A204.1 (cell line): Measurements from ENCODE around the gene BBIP1.
"Not testable (repeated sequence)": the region's sequence is repeated elsewhere in the genome, so short reads cannot be mapped to it uniquely, and the experiment has no call there.

Experiments
- FAIRE-seq: peaks from 2 replicates; lab custom pipeline; 2012; peaks lifted over from hg19 to GRCh38; lab: Jason Lieb, UNC

Gene BBIP1

DNA sequence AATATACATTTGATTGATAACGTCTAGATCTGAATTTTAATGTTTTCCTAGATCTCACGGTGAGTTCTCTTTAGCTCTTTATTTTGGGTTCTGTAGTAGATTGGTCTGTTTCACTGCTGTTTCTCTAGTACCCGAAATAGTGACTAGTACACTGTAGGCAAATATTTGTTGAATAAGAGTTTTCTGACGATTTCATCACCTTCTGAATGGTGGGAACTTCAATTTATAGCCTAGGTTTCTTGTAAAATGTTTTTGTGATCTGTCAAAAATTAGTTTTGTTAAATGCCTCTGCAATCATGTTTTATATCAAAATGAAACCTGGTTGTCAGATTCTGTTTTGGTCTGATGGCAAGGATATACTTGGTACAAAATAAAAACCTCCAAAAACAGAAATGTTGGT, 37.1 kb downstream of the BBIP1 start:
- FAIRE-seq, result no peak

DNA sequence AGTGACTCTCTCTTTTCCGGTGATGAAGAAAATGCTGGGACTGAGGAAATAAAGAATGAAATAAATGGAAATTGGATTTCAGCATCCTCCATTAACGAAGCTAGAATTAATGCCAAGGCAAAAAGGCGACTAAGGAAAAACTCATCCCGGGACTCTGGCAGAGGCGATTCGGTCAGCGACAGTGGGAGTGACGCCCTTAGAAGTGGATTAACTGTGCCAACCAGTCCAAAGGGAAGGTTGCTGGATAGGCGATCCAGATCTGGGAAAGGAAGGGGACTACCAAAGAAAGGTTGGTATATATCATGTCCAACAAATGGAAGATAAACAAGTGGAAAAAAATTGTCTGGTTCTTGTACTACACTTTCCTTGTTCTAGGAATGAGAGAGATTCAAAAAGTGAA, 37.7 kb downstream of the BBIP1 start:
- FAIRE-seq, result no peak

DNA sequence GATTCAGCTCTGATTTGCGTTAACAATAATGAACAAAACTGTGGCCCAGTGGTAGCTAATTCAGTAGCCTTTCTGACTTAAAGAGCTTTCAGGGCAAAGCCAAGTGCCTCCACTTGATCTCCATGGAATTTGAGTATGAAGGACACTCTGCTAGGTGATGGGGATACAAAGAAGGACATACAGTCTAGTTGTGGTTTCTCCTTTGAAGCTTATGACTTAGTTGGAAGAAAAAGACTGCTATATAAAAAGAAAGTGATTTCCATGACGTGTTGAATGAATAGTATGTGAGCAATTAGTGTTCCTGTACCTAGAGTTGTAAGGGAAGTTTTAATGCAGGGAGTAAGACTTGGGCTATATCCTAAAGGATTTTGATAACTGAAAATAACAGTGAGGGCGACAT, 39.0 kb downstream of the BBIP1 start:
- FAIRE-seq, result no peak

DNA sequence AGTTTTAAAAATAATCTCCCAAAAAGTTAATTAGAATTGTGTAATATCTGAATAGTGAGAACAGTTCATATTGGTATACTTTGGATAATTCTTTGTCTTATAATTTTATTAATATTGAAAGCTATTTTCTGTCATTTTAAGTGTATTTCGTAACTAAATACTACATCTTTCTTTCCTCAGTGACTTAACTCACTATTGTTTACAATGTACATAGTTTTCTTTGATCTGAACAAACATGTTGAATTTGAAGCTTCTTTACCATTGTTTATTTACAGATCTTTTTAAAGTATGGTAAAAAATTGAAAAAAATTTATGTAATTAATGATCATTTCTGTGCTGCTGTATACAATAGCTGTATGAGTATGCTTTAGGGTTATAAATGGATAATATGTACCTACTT, 42.2 kb downstream of the BBIP1 start:
- FAIRE-seq, result peak; percentile 74

DNA sequence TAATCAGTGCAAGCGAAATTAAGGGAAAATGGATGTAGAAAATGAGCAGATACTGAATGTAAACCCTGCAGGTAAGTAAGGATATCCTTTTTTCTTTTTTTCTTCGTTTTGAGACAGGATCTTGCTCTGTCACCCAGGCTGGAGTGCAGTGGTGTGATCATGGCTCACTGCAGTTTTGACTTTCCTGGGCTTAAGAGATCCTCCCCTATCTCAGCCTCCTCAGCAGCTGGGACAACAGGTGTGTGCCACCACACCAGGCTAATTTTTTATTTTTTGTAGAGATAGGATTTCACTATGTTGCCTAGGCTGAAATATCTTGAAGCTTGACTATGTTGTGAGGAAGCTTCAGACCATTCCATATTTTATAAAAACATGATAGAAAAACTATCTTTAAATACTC, 43.0 kb downstream of the BBIP1 start:
- FAIRE-seq, result no peak

DNA sequence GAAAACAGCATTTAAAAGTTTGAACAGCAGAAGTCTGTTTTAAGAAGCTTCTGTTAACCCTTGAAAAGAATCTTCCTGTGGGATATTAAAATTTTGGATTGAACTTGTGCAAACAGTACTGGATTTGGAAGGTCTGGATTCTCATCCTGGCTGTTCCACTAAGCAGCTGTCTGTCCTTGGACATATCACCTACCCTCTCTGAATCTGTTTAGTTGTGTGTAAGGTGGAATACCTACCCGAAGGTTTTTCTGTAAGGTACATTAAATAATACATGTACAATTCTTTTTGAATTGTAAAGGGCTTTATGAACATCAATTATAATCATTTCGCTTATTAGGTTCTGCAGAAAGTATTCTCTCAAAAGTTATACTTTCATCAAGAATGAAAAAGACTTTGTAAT, 45.0 kb downstream of the BBIP1 start:
- FAIRE-seq, result no peak

DNA sequence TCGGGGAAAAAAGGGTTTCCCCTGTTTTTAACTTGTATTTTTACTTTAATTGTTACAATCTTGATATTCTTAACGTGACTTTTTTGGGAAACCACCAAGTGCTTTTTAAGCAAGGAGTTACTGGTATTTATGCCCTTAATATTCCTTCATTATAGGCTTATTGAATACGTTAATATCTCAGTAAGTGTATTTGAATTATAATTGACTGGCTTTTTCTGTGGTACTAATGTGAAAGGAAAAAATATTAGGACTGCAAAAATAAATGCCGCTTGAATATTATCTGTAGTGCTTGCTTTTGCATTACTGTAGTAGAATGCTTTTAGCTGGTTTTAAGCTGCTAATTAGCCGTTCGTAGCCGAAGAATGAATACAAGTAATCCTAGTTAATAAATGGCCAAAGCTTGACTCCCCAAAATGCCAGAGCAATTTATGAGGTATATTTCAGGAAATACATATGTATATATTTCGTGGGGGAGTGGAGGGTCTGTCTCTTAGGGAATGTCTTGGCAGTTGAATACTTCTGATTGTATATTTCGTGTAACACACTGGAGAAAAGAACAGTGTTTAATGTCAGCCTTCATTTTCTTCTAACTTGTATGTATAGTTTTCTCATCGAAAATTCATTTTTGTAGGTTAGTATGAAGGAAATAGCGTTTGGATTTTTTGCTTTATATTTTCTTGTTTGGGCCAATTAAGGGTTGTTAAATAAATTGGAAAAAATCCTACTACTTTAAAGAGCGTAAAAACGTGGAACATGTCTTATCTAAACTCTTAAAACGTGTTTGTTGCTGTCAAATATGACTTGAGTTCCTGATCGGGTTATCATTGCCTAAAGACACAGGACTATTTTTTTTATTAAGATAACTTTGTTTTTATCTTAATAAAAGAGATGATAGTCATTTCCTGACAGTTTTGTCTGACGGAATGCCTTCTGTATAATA, 45.7 kb downstream of the BBIP1 start:
- FAIRE-seq, result peak; percentile 55

DNA sequence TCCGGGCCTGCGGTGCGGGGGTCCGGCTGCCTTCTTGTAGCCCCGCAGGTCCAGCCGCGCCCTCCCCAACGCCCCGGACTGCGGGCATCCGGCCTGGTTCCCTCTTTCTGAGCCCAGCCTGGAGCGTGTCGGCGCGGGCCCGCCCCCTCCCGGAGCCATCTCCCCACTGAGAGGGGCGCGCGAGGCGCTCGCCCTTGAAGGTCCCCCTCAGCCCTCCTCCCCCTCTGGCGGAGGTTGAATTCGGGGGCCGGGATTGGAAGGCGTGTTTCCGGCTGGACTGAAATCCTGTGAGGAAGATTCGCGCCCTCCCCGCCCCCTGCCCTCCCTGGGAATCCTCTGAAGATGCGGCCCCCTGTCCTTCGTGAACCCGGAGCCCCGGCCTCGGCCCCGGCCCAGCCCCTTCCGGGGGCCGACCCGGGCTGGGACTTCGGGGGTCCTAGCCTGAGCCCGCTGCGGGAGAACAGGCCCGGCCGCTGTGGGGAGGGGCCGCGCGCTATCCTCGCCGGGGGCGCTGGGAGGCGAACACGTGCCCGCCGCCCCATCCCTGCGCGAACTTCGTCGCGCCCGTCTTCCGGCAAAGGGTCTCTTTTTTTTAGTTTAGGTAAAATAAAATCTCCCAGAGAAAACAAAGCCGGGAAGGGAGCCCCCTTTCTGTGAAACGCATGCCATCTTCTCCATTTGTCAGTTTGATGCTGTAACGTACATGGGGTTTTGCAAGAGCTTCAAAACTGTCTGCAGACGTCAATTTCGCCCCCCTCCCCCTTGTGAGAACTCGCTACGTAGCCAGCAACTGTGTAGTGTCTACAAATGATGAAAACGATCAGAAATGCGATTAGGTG, 46.6 kb downstream of the BBIP1 start:
- FAIRE-seq, result no peak

DNA sequence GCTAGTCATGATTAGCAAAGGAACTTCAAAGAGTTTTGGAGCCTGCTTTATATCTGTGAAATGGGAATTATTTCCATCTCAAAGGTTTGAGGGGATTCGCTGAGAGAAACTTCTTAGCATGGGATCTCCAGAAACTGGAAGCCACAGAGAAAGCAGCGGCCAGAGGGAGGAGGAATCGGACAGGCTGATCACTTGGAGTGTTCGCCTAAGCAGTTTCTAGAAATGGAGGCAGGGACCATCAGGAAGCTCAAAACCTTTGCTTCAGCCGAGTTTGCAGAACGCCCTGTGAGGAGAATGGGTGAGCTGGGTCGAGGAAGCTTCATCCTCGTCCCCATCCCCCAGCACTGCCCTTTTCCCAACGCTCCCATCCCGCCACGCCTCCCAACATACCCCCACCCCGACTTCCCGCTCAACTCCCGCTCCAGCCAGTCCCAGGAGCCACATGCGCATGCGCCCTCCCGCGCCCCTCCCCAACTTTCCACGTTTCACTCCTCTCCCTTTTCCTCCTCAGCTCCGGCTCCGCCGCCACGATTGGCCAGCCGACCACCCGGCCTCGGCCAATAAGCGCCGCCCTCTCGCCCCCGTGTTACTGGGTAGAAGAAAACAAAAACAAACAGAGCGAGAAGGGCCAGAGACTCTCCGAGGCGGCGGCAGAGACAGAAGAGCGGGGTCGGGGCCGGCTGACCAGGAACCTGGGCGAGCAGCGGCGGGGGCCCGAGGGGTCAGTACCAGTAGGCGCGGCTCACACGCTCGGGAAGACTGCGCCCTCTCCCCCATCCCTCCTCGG, 47.5 kb downstream of the BBIP1 start, which contains the start of gene PDCD4:
Gene PDCD4, plus strand, starts transcription at position 631 of the 787 bp plus-strand sequence. CDS start 4,100 bp downstream, outside the sequence.
- FAIRE-seq, result peak; percentile 98

DNA sequence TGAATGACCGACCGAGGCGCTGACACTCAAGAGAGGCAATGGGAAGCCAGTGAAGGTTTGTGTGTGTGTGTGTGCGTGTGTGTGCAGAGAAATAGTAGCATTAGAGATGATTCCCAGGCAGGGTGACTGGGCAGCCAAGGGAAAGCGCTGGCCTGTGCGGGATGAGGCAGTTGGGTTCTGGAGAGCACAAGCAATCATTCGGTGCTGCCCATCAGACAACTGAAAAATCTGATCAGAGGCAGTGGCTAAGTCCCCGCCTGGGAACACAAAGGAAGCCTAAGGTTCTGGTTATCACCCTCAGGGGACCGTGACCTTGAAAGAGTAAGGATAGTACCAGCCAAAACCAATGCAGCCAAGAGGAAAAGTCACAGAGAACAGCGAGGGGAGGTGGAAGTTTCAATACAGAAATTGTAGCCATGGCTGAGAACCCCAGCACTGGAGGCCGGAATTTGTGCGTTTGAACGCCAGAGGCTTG, 48.1 kb downstream of the BBIP1 start:
- no peak for FAIRE-seq

DNA sequence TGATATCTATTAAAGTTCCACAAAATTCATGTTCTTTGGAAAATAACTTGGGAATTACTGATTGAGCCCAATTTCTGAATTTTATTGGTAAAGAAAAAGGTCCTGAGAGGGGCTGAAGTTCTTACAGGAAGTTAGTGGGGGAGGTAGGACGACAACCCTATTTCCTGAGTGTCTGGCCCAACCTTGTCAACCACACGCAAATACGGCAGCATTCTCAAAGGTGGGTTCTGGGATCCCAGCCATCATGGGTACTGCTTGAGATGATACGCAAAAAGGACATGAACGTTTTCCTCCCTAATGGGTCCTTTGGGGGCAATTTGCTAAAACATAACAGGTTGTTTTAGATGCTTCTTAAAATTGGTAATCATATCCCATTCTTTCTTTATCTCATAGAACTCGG, 50.0 kb downstream of the BBIP1 start:
- no peak for FAIRE-seq

DNA sequence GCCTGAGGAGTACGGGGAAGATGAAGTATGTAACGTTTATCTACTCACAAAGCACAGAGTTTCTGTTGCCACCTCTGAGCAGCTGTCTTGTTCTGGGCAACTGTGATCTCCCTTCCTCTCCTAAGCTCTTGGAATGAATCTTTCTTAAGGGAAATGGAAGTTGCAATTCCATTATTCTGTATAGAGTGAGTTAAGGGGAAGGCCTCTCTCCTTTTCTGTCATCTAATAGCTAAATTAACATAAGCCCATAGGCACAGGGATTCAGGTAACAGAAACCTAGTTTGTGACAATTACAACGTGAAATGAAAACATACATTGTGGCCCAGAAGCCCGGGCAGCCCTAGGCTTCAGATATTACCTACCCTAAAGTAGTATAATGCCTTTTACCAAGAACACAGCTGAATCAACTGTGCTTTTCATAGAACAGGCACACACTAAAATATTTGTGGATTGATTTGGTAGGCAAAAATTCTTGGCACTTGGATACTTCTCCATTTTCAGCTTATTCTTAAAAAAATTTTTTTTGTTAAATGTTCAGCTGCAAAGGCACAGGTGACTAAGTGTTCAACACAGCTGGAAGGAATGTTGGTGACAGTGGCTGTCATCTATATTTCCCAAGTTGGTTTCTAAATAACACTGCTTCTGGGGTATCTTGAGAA, 51.0 kb downstream of the BBIP1 start:
- FAIRE-seq, result no peak

DNA sequence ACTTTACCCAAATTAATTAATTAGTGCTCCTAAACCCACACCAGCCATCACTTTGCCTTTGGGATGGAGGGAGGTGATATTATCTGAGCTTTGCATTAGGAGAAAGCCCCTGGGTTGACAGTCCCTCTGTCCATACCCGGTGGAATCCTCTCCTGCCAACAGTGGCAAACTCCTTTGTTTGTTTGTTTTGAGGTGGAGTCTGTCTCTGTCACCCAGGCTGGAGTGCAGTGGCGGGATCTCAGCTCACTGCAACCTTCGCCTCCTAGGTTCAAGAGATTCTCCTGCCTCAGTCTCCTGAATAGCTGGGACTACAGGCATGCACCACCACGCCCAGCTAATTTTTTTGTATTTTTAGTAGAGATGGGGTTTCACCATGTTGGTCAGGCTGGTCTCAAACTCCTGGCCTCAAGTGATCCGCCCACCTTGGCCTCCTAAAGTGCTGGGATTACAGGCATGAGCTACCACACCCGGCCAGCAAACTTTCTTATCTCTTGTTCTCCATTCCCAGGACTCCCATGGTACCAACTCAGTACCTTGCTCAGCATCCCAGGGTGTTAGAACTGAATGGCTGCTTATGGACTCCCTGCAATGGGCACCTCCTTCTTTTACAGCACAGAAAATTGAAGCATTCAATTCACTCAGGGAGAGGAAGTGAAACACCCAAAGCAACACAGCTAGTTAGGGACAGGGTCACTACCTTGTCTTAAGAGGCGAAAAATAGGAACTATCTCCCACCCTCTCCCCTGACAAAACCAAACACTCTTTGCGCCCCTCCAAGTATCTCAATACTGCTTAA, 51.8 kb downstream of the BBIP1 start:
- not testable (repeated sequence) for FAIRE-seq

DNA sequence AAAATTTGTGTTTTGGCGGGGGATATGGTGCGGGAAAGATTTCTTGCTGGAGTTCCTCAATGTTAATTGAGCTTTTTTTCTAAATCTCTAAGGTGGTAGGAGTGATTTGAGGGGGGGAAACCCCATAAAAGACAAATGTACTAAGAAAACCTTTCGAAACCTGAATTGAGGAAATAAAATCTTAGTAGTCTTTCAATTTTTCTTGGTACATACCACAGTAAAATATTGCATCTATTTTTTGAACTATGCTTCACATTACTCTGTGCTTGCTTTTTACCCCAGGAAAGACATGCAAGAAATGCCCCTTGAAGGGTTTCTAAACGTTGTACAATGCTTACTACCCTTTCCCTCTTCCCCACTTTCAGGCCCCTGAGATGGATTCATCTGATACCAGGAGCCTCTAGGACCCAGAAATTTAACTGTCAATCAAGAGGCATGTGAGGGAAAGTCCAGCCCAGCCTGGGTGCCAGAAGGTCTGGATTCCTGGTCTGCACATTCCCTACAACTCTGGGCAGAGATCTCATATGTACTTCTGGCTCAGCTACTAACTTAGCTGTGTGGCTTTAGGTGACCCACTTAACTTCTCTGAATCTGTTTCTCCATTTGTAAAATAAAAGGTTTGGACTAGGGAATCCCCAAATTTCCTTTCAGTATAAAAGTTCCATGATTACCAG, 53.0 kb downstream of the BBIP1 start:
- no peak for FAIRE-seq

DNA sequence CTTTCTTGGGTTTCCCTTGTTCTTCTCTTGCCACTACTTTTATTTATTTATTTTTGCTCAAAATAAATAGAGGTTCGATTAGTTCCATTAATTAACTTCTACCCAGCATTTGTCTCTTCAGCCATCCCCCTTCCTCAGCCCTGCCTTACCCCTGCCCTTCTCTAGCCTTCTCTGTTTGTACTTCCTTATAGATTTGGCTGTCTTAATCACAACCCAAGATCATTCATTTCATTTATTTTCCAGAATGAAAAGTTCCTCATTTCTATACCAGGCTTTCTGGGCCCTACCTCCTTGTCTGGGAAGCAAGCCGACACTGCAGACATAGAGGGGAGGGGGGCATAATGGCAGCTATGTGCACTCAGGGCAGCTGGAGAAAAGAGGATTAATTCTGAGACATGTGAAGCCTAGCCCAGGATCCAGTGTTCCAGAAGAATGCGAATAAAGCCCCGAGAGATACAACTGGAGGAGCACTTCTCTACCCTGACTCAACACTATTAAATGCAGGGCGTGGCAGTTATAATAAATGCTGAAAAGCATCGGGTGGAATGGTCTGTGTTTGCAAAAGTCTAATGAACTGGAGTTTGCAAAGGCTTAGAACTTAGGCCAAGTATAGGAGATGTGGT, 53.7 kb downstream of the BBIP1 start:
- FAIRE-seq, result no peak

DNA sequence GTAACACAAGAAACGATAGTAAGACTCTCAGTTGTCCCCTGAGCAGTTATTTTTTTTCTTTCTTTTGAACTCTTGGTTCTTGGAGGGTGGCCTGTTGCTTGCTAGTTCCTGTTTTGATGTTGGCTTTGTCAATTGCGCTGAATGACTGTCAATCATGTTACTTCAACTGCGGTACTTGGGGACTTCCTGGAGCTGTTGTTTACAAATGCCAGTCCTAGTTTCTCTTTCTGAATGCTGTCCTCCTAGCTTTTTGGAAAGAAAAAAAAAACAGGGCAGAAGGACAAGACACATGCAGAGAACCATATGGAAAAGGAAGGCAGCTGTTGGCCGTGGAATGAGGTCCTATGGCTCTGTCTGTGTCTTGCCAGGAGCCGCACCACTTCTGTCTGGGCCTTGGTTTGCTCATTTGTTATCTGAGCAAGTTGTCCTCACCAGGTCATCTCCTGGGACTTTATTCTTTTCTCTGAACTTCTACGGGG, 54.3 kb downstream of the BBIP1 start:
- FAIRE-seq, result no peak

DNA sequence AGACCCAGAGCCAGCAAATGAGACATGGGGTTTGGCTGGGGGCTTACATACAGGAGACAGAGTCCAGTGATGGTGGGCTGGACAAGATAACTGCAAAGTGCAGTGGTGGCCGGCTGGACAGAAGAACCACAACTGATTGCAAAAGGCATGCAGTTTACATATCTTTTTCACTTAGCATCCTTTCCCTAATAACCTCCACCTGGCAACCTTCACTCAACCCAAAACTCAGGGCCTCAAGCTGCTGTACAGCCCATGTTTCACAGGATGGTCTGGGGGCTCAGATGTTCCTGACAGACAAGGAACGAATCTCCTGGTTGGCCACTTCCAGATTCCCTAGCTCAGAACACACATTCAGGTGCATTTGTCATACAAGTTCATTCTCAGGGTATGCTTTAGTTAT, 55.0 kb downstream of the BBIP1 start:
- no peak for FAIRE-seq

DNA sequence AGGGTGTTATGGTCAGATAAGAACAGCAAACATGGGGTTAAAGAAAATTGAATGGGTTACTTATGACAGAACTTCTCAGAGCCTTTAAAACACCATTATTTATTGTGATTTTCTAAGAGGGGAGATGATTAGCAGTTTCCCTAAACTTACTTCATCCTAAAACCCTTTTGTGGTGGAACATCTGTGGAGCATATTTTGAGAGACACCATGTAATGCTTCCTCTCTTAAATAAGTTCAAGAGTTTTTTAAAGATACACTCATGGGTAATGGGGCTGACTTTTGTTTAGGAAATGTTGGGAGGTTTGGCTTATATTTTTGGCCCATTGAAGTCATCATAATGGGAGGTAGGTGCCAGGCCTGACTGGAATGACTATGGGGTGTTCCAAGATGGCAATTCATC, 55.6 kb downstream of the BBIP1 start:
- no peak for FAIRE-seq

DNA sequence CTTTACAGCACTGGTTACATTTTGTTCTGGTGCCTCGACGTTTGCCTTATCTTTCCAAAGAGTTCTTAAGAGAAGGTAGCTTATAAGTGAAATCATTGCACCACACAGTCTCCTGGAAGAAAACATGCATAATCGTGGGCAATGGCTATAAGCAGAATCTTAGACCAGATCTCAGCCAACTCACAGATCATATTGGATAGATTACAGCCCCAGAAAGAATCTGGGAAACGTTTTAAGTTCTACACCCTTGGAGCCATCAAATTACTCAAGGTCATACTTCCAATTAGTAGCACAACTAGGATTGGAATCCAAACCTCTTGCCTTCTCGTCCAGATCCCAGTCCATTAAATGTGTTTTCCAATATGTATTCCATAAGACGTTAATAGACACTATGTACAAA, 56.0 kb downstream of the BBIP1 start:
- FAIRE-seq, result no peak
